ENCODE measurements around the gene MCTP2.

- TF ChIP-seq CTCF (IDR thresholded peaks at IDR 0.05) = no peak
- no peak for TF ChIP-seq ZFX (IDR thresholded peaks at IDR 0.05; ENCODE audit: borderline replicate concordance)
These were observed 19.1 kb upstream of the MCTP2 start for GRCh38 chr15:94212291-94212690.
